22Rv1 (cell line): ENCODE data around the gene SART3.

Source experiments
- CTCF ChIP-seq: fragments of 450-650 bp; IDR thresholded peaks from 2 replicates; pipeline ENCODE4 v1.5.1; 2017; ENCODE audit warnings: mild to moderate bottlenecking
- ZFX ChIP-seq: fragments of 450-650 bp; IDR thresholded peaks from 2 replicates; pipeline ENCODE4 v1.6.1; 2017; ENCODE audit warnings: antibody characterized with exemption, borderline replicate concordance

DNA sequence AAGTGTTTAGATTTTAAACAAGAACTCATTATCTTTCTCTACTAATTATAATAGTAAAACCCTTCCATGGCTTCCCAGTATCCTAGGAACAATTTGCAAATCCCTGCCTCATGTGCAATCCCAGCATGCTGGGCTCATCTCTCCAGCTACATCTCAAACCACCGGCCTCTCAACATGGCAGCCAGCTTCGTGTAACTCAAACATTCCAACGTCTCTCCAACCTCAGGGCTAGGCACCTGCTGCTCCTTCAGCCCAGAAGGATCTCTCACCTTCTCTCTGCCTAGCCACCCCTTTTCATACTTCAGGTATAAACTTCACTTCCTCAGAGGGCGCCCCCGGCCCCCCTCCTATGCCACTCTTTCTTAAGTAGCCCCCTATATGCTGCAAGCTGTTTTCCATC lies 7.2 kb downstream of the SART3 start:
- TF ChIP-seq CTCF (no peak), ZFX (no peak)
